Mammary epithelial cell (primary cell): ENCODE results near the gene PDZK1IP1.

Experiments used
- EZH2 ChIP-seq: IDR thresholded peaks from 2 replicates; pipeline ENCODE4 v1.6.1; 2012; ENCODE audit warnings: low read length, inconsistent platforms, borderline replicate concordance
- TF ChIP-seq, protein P1 (sequence below), 2 donors: IDR thresholded peaks in 1 of 2; conservative IDR thresholded peaks in 1 of 2; 2 replicates each; pipeline ENCODE4 v1.5.1; 2011 to 2012; ENCODE audit warnings: inconsistent platforms in 2 of 2, low read length in 2 of 2, mild to moderate bottlenecking in 2 of 2, control low read depth in 1 of 2, low read depth in 1 of 2; ENCODE audit not compliant: insufficient read depth in 1 of 2; ENCODE audit errors: extremely low read depth in 1 of 2

DNA sequence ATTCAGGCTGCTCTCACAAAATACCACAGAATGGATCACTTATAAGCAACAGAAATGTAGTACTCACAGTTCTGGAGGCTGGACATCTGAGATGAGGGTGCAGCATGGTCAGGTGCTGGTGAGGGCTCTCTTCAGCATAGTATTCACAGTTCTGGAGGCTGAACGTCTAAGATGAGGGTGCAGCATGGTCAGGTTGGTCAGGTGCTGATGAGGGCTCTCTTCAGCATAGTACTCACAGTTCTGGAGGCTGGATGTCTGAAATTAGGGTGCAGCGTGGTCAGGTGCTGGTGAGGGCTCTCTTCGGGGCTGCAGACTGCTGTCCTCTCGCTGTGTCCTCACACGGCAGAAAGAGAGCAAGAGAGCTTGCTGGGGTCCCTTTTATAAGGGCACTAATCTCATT is 17.1 kb downstream of the PDZK1IP1 start:
- TF ChIP-seq, protein P1, sequence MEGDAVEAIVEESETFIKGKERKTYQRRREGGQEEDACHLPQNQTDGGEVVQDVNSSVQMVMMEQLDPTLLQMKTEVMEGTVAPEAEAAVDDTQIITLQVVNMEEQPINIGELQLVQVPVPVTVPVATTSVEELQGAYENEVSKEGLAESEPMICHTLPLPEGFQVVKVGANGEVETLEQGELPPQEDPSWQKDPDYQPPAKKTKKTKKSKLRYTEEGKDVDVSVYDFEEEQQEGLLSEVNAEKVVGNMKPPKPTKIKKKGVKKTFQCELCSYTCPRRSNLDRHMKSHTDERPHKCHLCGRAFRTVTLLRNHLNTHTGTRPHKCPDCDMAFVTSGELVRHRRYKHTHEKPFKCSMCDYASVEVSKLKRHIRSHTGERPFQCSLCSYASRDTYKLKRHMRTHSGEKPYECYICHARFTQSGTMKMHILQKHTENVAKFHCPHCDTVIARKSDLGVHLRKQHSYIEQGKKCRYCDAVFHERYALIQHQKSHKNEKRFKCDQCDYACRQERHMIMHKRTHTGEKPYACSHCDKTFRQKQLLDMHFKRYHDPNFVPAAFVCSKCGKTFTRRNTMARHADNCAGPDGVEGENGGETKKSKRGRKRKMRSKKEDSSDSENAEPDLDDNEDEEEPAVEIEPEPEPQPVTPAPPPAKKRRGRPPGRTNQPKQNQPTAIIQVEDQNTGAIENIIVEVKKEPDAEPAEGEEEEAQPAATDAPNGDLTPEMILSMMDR (conservative IDR thresholded peaks at IDR 0.05 in 1 of 2, IDR thresholded peaks at IDR 0.05 in 1 of 2; ENCODE audit: extremely low read depth in 1 of 2, insufficient read depth in 1 of 2, low read depth in 1 of 2, low read length in 2 of 2) = no peak
- TF ChIP-seq EZH2 = no peak
